Measurements from ENCODE around the gene VOPP1.

DNA sequence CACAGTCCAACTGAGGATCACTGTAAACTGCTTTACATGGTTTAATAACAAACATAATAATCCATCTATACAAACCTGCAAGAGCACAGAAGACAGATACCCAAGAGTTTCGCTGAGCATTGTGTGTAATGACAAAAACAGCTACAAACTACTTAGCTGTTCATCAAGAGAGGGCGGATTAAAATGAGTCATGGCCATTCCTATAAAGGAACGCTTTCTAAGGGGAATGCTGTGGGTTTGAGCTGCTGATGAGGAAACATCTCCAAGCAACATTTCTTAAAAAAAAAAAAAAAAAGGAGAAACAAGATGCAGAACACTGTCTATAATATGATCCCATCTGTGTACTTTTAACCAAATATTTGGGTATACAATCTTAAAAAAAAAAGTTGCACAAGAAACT lies 33.8 kb downstream of the VOPP1 start:
- no peak for TF ChIP-seq MYC (IDR thresholded peaks at IDR 0.05; ENCODE audit: insufficient read depth, insufficient read length, insufficient replicate concordance, low read length, severe bottlenecking)
- no peak for TF ChIP-seq SIN3A (IDR thresholded peaks at IDR 0.05; ENCODE audit: low read depth, low read length)
- TF ChIP-seq, protein P1, sequence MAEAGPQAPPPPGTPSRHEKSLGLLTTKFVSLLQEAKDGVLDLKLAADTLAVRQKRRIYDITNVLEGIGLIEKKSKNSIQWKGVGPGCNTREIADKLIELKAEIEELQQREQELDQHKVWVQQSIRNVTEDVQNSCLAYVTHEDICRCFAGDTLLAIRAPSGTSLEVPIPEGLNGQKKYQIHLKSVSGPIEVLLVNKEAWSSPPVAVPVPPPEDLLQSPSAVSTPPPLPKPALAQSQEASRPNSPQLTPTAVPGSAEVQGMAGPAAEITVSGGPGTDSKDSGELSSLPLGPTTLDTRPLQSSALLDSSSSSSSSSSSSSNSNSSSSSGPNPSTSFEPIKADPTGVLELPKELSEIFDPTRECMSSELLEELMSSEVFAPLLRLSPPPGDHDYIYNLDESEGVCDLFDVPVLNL (IDR thresholded peaks at IDR 0.05; ENCODE audit: low read depth, low read length), result no peak
- TF ChIP-seq RAD21 (IDR thresholded peaks at IDR 0.05; ENCODE audit: insufficient read depth, low read depth, low read length), result no peak
- no peak for TF ChIP-seq ATF3 (IDR thresholded peaks at IDR 0.05; ENCODE audit: borderline replicate concordance, extremely low read depth, low read depth, low read length)
- TF ChIP-seq, protein P2, sequence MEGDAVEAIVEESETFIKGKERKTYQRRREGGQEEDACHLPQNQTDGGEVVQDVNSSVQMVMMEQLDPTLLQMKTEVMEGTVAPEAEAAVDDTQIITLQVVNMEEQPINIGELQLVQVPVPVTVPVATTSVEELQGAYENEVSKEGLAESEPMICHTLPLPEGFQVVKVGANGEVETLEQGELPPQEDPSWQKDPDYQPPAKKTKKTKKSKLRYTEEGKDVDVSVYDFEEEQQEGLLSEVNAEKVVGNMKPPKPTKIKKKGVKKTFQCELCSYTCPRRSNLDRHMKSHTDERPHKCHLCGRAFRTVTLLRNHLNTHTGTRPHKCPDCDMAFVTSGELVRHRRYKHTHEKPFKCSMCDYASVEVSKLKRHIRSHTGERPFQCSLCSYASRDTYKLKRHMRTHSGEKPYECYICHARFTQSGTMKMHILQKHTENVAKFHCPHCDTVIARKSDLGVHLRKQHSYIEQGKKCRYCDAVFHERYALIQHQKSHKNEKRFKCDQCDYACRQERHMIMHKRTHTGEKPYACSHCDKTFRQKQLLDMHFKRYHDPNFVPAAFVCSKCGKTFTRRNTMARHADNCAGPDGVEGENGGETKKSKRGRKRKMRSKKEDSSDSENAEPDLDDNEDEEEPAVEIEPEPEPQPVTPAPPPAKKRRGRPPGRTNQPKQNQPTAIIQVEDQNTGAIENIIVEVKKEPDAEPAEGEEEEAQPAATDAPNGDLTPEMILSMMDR (IDR thresholded peaks at IDR 0.05 in 2 of 3, conservative IDR thresholded peaks at IDR 0.05 in 1 of 3; ENCODE audit: control insufficient read depth in 2 of 3, extremely low read depth in 1 of 3, insufficient read depth in 1 of 3, low read depth in 3 of 3, low read length in 3 of 3), result no peak
